H1 (cell line): ENCODE results near the gene TFR2. TPM values are rescaled to one million over a fixed set of nuclear protein-coding genes. Genes with fewer than 3 reads are reported as not detected.

Source experiments
- CTCF ChIA-PET: fragments of 300-600 bp; sonication (Branson Sonifier 250); formaldehyde crosslinking; loops from one replicate; lab custom pipeline; 2021; ENCODE audit not compliant: partially characterized antibody; lab: Charles Lee
- POLR2A ChIA-PET: fragments of 300-600 bp; sonication (Branson Sonifier 250); formaldehyde crosslinking; loops from one replicate; lab custom pipeline; 2021; ENCODE audit warnings: inconsistent platforms; ENCODE audit not compliant: partially characterized antibody; lab: Charles Lee
- DNase-seq, 2 experiments: peaks; one replicate each; pipeline versions ENCODE4 v3.0.0 to v3.0.0-alpha.2; 2010 to 2022; ENCODE audit warnings: low spot score in 2 of 2, low read depth in 1 of 2, mixed read lengths in 1 of 2
- FAIRE-seq: peaks from 2 replicates; lab custom pipeline; 2011; peaks lifted over from hg19 to GRCh38; lab: Jason Lieb, UNC
- H2AFZ ChIP-seq: 2 replicates; pipeline ENCODE4 v1.8.1; 2012; ENCODE audit warnings: low read length, inconsistent platforms
- H2AK5ac ChIP-seq: 2 replicates; pipeline ENCODE4 v1.6.1; 2013; ENCODE audit warnings: low read depth, low read length
- H2BK120ac ChIP-seq: replicated peaks from 2 replicates; pipeline ENCODE3; 2013; ENCODE audit warnings: low read depth, low read length, inconsistent platforms
- H2BK12ac ChIP-seq: 2 replicates; pipeline ENCODE4 v1.6.1; 2013; ENCODE audit warnings: low read depth, low read length
- H2BK15ac ChIP-seq: 2 replicates; pipeline ENCODE4 v1.6.1; 2013; ENCODE audit warnings: low read length
- H2BK20ac ChIP-seq: 2 replicates; pipeline ENCODE4 v1.6.1; 2013; ENCODE audit warnings: low read length
- H2BK5ac ChIP-seq: 2 replicates; pipeline ENCODE4 v1.6.1; 2013; ENCODE audit warnings: low read depth, low read length
- H3K14ac ChIP-seq: 2 replicates; pipeline ENCODE4 v1.6.1; 2013; ENCODE audit warnings: inconsistent platforms; ENCODE audit not compliant: insufficient read length
- H3K18ac ChIP-seq: 2 replicates; pipeline ENCODE4 v1.6.1; 2013; ENCODE audit warnings: low read length; ENCODE audit errors: extremely low read depth
- H3K23ac ChIP-seq: 2 replicates; pipeline ENCODE4 v1.6.1; 2013; ENCODE audit warnings: inconsistent platforms; ENCODE audit not compliant: insufficient read length
- H3K23me2 ChIP-seq: 2 replicates; pipeline ENCODE4 v1.6.1; 2013; ENCODE audit warnings: low read depth, low read length
- H3K27ac ChIP-seq: 2 replicates; pipeline ENCODE4 v1.6.1; 2011; ENCODE audit warnings: low read depth, low read length, inconsistent platforms
- H3K27me3 ChIP-seq, 4 experiments: replicated peaks in 1 of 4; 1 replicate in 1 of 4; 2 replicates in 3 of 4; pipeline versions ENCODE4 v1.6.1 to v1.8.1; 2011 to 2013; ENCODE audit warnings: low read length in 3 of 4, mild to moderate bottlenecking in 3 of 4, inconsistent platforms in 2 of 4, mixed read lengths in 2 of 4, moderate library complexity in 1 of 4; ENCODE audit not compliant: control insufficient read depth in 3 of 4, insufficient read depth in 3 of 4; ENCODE audit errors: extremely low read depth in 1 of 4
- H3K36me3 ChIP-seq, 4 experiments: 2 replicates each; pipeline versions ENCODE4 v1.6.1 to v1.8.1; 2011 to 2013; ENCODE audit warnings: mild to moderate bottlenecking in 4 of 4, low read length in 3 of 4, moderate library complexity in 2 of 4, control low read depth in 1 of 4, inconsistent platforms in 1 of 4; ENCODE audit not compliant: insufficient read depth in 4 of 4, control insufficient read depth in 2 of 4
- H3K4ac ChIP-seq: replicated peaks from 2 replicates; pipeline ENCODE3; 2013; ENCODE audit warnings: low read length, low read depth, mixed read lengths, inconsistent platforms; ENCODE audit not compliant: insufficient read length
- H3K4me1 ChIP-seq, 4 experiments: replicated peaks in 1 of 4; 1 replicate in 1 of 4; 2 replicates in 3 of 4; pipeline versions ENCODE4 v1.6.1 to v1.8.1; 2011 to 2013; ENCODE audit warnings: low read length in 3 of 4, inconsistent platforms in 2 of 4, mixed read lengths in 1 of 4; ENCODE audit not compliant: insufficient read depth in 4 of 4, control insufficient read depth in 3 of 4
- H3K4me2 ChIP-seq, 2 experiments: 2 replicates each; pipeline versions ENCODE4 v1.6.1 to v1.8.1; 2011 to 2013; ENCODE audit warnings: low read depth in 2 of 2, low read length in 2 of 2, control low read depth in 1 of 2, inconsistent platforms in 1 of 2, mild to moderate bottlenecking in 1 of 2; ENCODE audit not compliant: insufficient read depth in 1 of 2
- H3K4me3 ChIP-seq, 4 experiments: fragments of 200-600, 300-600 bp in 1 of 4; sonication (generic), shearing (Covaris generic), sonication (Bioruptor Twin) in 1 of 4; 2 replicates each; pipeline versions ENCODE4 v1.5.1 to v1.8.1; 2011 to 2016; ENCODE audit warnings: low read length in 4 of 4, low read depth in 3 of 4, control low read depth in 2 of 4, inconsistent platforms in 2 of 4, mild to moderate bottlenecking in 2 of 4, mixed read lengths in 1 of 4, moderate library complexity in 1 of 4; ENCODE audit not compliant: insufficient read depth in 2 of 4; ENCODE audit errors: extremely low read depth in 1 of 4
- H3K56ac ChIP-seq: replicated peaks from 2 replicates; pipeline ENCODE3; 2013; ENCODE audit warnings: low read depth, mild to moderate bottlenecking, mixed read lengths, low read length, inconsistent platforms; ENCODE audit not compliant: insufficient read length
- H3K79me1 ChIP-seq: 2 replicates; pipeline ENCODE4 v1.6.1; 2013; ENCODE audit warnings: low read depth, low read length, control low read depth
- H3K79me2 ChIP-seq, 2 experiments: 2 replicates each; pipeline versions ENCODE4 v1.6.1 to v1.8.1; 2012 to 2013; ENCODE audit warnings: low read length in 2 of 2, mild to moderate bottlenecking in 2 of 2, inconsistent platforms in 1 of 2; ENCODE audit not compliant: insufficient read depth in 2 of 2, control insufficient read depth in 1 of 2
- H3K9ac ChIP-seq, 4 experiments: replicated peaks in 1 of 4; 1 replicate in 1 of 4; 2 replicates in 3 of 4; pipeline versions ENCODE4 v1.6.1 to v1.8.1; 2011 to 2013; ENCODE audit warnings: low read depth in 3 of 4, low read length in 3 of 4, control low read depth in 2 of 4, mild to moderate bottlenecking in 2 of 4, moderate library complexity in 2 of 4, inconsistent platforms in 1 of 4; ENCODE audit errors: extremely low read depth in 1 of 4
- H3K9me3 ChIP-seq, 2 experiments: 2 replicates each; pipeline versions ENCODE4 v1.6.1 to v1.8.1; 2012 to 2013; ENCODE audit warnings: mild to moderate bottlenecking in 2 of 2, moderate library complexity in 2 of 2, control low read depth in 1 of 2, inconsistent platforms in 1 of 2, low read depth in 1 of 2, low read length in 1 of 2, mixed read lengths in 1 of 2; ENCODE audit not compliant: insufficient read depth in 2 of 2
- H4K20me1 ChIP-seq, 2 experiments: replicated peaks in 1 of 2; 2 replicates each; pipeline versions ENCODE3 to v1.8.1; 2011 to 2013; ENCODE audit warnings: inconsistent platforms in 2 of 2, low read length in 2 of 2, mild to moderate bottlenecking in 1 of 2; ENCODE audit not compliant: insufficient read depth in 2 of 2, control insufficient read depth in 1 of 2
- H4K5ac ChIP-seq: 2 replicates; pipeline ENCODE4 v1.6.1; 2013; ENCODE audit warnings: low read length, low read depth, mixed read lengths, inconsistent platforms; ENCODE audit not compliant: insufficient read length
- H4K8ac ChIP-seq: 2 replicates; pipeline ENCODE4 v1.8.0; 2013; ENCODE audit warnings: mild to moderate bottlenecking, moderate library complexity, low read length, inconsistent platforms; ENCODE audit not compliant: insufficient read depth; ENCODE audit errors: extremely low read depth
- H4K91ac ChIP-seq: replicated peaks from 2 replicates; pipeline ENCODE3; 2013; ENCODE audit warnings: low read length, mixed read lengths, inconsistent platforms; ENCODE audit not compliant: insufficient read length
- CTBP2 ChIP-seq: IDR thresholded peaks from 2 replicates; pipeline ENCODE4 v1.7.0; 2011; ENCODE audit warnings: borderline replicate concordance, mild to moderate bottlenecking, moderate library complexity, mixed read lengths, low read length; ENCODE audit not compliant: insufficient read depth, insufficient read length
- E2F6 ChIP-seq: IDR thresholded peaks from 2 replicates; pipeline ENCODE4 v1.6.1; 2012; ENCODE audit warnings: inconsistent platforms
- POLR2AphosphoS5 ChIP-seq: IDR thresholded peaks from 2 replicates; pipeline ENCODE4 v1.6.1; 2011; ENCODE audit warnings: low read depth, low read length
- RFX5 ChIP-seq: IDR thresholded peaks from 2 replicates; pipeline ENCODE4 v1.6.1; 2011; ENCODE audit warnings: low read depth, low read length, improper control_type of control experiment, borderline replicate concordance
- RNF2 ChIP-seq: fragments of 200-900, 300-1000 bp; sonication (generic); IDR thresholded peaks from 2 replicates; pipeline ENCODE4 v1.7.1; 2016; ENCODE audit warnings: borderline replicate concordance, low read depth, mild to moderate bottlenecking, antibody characterized with exemption, low read length; ENCODE audit not compliant: poor library complexity, severe bottlenecking; ENCODE audit errors: missing control alignments
- SP1 ChIP-seq: IDR thresholded peaks from 2 replicates; pipeline ENCODE4 v1.6.1; 2011; ENCODE audit warnings: low read depth, low read length
- TBP ChIP-seq: IDR thresholded peaks from 2 replicates; pipeline ENCODE4 v1.6.1; 2011; ENCODE audit warnings: low read depth, low read length, improper control_type of control experiment
- TEAD4 ChIP-seq: IDR thresholded peaks from 2 replicates; pipeline ENCODE4 v1.6.1; 2012; ENCODE audit warnings: low read depth, low read length, inconsistent platforms, mixed read lengths
- WGBS, 2 experiments: shearing (Covaris generic) in 1 of 2; methylation state at CpG; one replicate each; pipeline versions ENCODE4 v1.1.6 to v1.1.7; 2013 to 2015; ENCODE audit warnings: low lambda C conversion rate in 2 of 2, mixed read lengths in 2 of 2, inconsistent platforms in 1 of 2, low coverage in 1 of 2, missing lambda C conversion rate in 1 of 2; ENCODE audit not compliant: insufficient replicate concordance in 2 of 2, insufficient coverage in 1 of 2, insufficient read length in 1 of 2; ENCODE audit errors: extremely low coverage in 1 of 2, missing lambda C conversion rate in 1 of 2; 5-methylcytosine and 5-hydroxymethylcytosine counted together
- polyA plus RNA-seq, 7 experiments: library from polyadenylated mRNA; depleted of rRNA in 3 of 7; stranded (reverse) in 5 of 7; unstranded in 2 of 7; fragments of >200 nt in 5 of 7; fragments of 200-250 nt in 2 of 7; gene quantifications; 1 replicate in 5 of 7; 2 replicates in 1 of 7; 4 replicates in 1 of 7; pipeline versions ENCODE4 v1.2.1 to v1.2.3, GENCODE V29; 2011 to 2013; ENCODE audit warnings: missing spikeins in 2 of 7, mixed read lengths in 2 of 7
- total RNA-seq: library from RNA; stranded (reverse); fragmentation: NEBNext Ultra II Directional; extraction: Animal tissue kit (Norgen Biotek cat#: 25700); gene quantifications from 2 replicates; pipeline ENCODE4 v1.2.1, GENCODE V29; 2021

TFR2 gene
- total and polyA plus RNA-seq, 2 of the 8 experiments (the other 6 are each of a cell fraction or from before 2014, with no cell fraction given): 4.6 to 5.7 TPM

GRCh38 chr7:100580466-100581283, 60.7 kb downstream of the TFR2 start:
- POLR2A ChIA-PET: interaction anchor here (0.9 to 6.7 kb wide), 4 partner anchors 8 to 152 kb away, joined by 3 to 83 read pairs (median 4); partner anchors contain the start of genes SAP25 and ZCWPW1
- Histone ChIP-seq H4K5ac (no peak overlapping the region), H2AFZ (no peak overlapping the region), H3K4me1 (peaks cover 0 to 22% (median 13%) of the 10 kb centered on the region in 4 experiments; a peak in 6 of 7 replicates), H2BK20ac (no peak overlapping the region), H2BK12ac (no peak overlapping the region; the same call in 1 of the 2 replicates), H3K23ac (no peak overlapping the region), H2BK15ac (no peak overlapping the region), H3K9ac (no peak overlapping the region), H3K4me3 (no peak overlapping the region), H3K79me1 (peaks cover 5% of the 10 kb centered on the region), H3K4ac (peak overlapping the region; percentile 7), H2AK5ac (no peak overlapping the region; the same call in 1 of the 2 replicates), H3K56ac (peak overlapping the region; percentile 99), H2BK120ac (no peak overlapping the region), H3K18ac (no peak overlapping the region), H3K23me2 (peaks cover 13% of the 10 kb centered on the region), H2BK5ac (peak overlapping the region; percentile 46), H3K27ac (no peak overlapping the region), H3K9me3 (no peaks in the 10 kb centered on the region), H3K27me3 (peaks cover 0 to 2% (median 0%) of the 10 kb centered on the region in 4 experiments; a peak in 1 of 7 replicates), H3K36me3 (peaks cover 15 to 36% (median 31%) of the 10 kb centered on the region in 4 experiments), H4K20me1 (peaks cover 2 to 16% of the 10 kb centered on the region in 2 experiments), H3K14ac (no peak overlapping the region), H4K91ac (no peak overlapping the region), H3K4me2 (no peak overlapping the region), H4K8ac (no peak overlapping the region), H3K79me2 (peaks cover 0 to 11% of the 10 kb centered on the region in 2 experiments; a peak in 1 of 4 replicates)
- WGBS, 2 experiments: 86% methylated on average over 11 of the region's 11 CpGs; no CpG with 5 or more reads in 1 of the 2 experiments
- CTCF ChIA-PET: interaction anchor here (0.8 to 11.4 kb wide), 2 partner anchors 17 to 124 kb away, joined by 3 to 171 read pairs; no protein-coding TSS in a partner anchor
- no peak for DNase-seq
- peak; percentile 66 for FAIRE-seq
- TF ChIP-seq E2F6 (no peak), CTBP2 (no peak), RFX5 (no peak), TEAD4 (no peak), TBP (no peak), SP1 (no peak), RNF2 (no peak), POLR2AphosphoS5 (peak; percentile 33; the same call in 1 of the 2 replicates)
